Activated naive CD4-positive, alpha-beta T cell treated with anti-CD3 and anti-CD28 coated beads, Interleukin-2, amount 50 U/mL, for 72 hours (primary cell): ENCODE results near the gene OLFML2A. TPM values are rescaled to one million over a fixed set of nuclear protein-coding genes. Genes with fewer than 3 reads are reported as not detected.
A peak's percentile ranks its signal among the peaks of the same experiment; 100 is the strongest.
"Not testable (repeated sequence)": the region's sequence is repeated elsewhere in the genome, so short reads cannot be mapped to it uniquely, and the experiment has no call there.

Source experiments
- ATAC-seq, 2 donors: fragments of 150-1000 bp; cut with Tn5 transposase; 2 replicates each; pipeline ENCODE4 v1.10.0; 2021; ENCODE audit warnings: mild to moderate bottlenecking in 2 of 2, moderate library complexity in 2 of 2
- DNase-seq, 2 donors: peaks; one replicate each; pipeline ENCODE4 v3.0.0; 2021 to 2022; ENCODE audit warnings: low spot score in 2 of 2
- H3K27ac Mint-ChIP-seq, 2 donors: one replicate each; pipeline ENCODE4 v1.8.0; 2022; ENCODE audit warnings: mild to moderate bottlenecking in 2 of 2, mixed read lengths in 2 of 2
- H3K36me3 Mint-ChIP-seq, 2 donors: one replicate each; pipeline ENCODE4 v1.8.0; 2022; ENCODE audit warnings: mixed read lengths in 2 of 2
- H3K9me3 Mint-ChIP-seq, 2 donors: one replicate each; pipeline ENCODE4 v1.8.0; 2022; ENCODE audit warnings: mixed read lengths in 2 of 2
- total RNA-seq, 2 donors: library from RNA; stranded (reverse); gene quantifications; one replicate each; pipeline ENCODE4 v1.2.3, GENCODE V29; 2022

The OLFML2A gene
- total RNA-seq, 2 donors from 2014 or later: not detected

DNA sequence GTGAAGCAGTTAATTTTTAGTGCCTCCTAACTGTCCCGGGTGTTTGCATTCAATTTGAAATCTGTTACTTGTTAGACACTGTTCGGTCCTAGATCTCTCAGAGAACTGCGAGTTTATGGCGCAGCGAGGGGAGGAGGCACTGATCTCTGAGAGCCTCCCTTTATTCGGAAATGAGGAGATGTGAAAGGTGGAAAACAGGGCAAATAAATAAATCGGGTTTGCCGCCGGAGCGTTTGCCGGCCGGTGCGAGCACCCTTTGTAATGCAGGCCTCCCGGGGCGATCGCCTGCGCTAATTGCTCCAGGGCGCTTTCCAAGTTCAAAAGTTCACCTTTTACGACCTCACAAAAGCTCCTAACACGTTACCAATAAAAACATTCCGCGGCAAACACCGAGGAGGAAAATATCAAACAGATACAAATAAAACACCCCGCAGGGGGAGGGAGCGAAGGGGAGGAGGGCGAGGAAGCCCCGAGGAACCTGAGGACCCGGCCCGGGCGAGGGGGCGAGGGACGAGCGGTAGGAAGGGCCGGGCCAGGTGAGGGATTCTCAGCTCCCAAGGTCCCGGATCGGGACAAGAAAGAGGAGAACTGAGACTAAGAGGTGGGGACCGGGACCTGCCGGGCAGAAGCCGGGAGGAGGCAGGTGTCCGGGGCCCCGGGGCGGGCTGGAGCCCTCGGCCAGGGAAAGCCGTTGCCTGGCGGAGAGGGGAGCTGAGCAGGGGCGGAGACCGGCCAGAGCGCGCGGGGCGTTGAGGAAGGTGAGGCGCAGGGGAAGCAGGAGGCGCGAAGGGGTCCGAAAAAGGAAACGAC is 7.2 kb upstream of the OLFML2A start:
- Mint-ChIP-seq H3K36me3 (peaks cover 0 to 11% of the 10 kb centered on the region in 2 donors), H3K27ac (peak overlapping the region in 1 of 2 donors; percentile 57), H3K9me3 (no peaks in the 10 kb centered on the region)
- DNase-seq (no peak), ATAC-seq (no peak)

DNA sequence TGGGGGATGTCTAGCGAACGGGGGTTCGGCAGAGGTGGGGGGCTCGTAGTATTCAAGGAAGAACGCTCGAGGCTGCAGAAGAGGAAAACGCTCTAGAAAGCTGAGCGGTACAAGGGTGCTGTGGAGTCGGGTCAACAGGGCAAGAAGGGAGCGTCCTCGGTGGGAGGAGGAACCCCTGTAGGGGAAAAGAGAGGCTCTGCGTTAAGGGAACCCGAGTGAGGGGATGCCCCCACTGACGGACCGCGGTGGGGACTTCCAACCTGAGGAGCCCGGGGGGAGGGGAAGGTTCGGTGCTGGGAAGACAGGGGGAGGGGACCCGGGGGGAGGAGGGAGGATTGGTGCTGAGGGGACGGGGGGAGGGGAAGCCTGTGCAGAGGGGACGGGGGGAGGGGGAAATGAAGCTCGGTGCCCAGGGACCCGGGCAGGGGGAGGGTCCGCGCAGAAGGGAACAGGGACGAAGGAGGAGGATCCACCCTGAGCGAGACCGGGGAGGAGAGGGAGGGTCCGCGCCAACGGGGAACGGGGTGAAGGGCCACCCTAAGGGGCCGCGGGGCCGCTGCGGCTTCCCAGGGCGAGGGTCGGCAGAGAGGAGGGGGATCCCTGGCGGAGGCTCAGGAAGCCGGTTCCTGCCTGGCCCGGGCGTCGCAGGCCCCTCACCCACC is 6.4 kb upstream of the OLFML2A start:
- Mint-ChIP-seq H3K36me3 (peaks cover 0 to 11% of the 10 kb centered on the region in 2 donors), H3K9me3 (no peaks in the 10 kb centered on the region), H3K27ac (peak overlapping the region; percentile 57 to 63)
- ATAC-seq (no peak), DNase-seq (no peak)

DNA sequence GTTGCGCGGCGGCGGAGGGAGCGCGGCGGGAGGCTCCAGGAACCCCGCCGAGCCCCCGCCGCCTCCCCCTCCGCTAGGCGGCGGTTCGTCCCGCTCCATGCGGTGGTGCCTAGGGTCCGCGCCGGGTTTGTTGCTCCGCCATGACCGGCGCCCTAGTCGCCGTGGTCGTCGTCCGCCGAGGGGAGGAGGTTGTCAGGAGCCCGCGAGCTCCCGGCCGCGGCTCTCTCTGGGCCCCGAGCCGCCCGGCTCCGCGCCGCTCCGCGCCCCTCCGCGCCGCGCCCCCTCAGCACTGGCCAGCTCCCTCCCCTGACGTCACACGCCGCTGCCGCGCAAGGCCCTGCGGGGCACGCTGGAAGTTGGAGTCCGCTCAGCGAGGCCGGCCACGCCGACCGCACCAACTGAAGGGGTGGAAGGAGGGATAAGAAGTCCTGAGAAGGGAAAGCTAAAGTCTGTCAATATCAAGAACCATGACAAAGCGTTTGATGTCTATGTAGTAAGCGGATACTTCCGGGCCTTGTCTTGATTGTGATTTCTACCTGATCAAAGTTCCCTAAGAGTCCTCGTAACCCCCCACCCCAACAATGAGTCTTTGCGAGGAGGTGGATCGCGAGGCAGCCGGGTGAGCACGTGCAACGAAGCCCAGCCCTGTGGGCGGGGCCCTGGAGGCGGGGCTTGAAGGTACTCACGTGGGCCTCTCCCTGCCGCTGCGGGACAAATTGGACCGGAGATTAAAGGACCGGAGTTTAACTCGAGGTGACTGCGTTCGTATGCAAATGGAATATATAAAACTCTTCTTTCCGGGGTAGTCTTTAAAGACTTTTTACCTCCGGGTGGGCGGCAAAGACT is 5.7 kb upstream of the OLFML2A start, which contains the start of gene NR6A1:
NR6A1 (minus strand) TSS at position 291 of the 846 bp plus-strand sequence.
- peak within 1 kb of the TSS; percentile 57 to 67 for H3K27ac Mint-ChIP-seq
- ATAC-seq: peak; percentile 87 to 90
- peak; percentile 88 to 96 for DNase-seq
- H3K9me3 Mint-ChIP-seq: no peaks in the 10 kb centered on the region
- peaks cover 1 to 17% of the 10 kb centered on the region in 2 donors for H3K36me3 Mint-ChIP-seq

DNA sequence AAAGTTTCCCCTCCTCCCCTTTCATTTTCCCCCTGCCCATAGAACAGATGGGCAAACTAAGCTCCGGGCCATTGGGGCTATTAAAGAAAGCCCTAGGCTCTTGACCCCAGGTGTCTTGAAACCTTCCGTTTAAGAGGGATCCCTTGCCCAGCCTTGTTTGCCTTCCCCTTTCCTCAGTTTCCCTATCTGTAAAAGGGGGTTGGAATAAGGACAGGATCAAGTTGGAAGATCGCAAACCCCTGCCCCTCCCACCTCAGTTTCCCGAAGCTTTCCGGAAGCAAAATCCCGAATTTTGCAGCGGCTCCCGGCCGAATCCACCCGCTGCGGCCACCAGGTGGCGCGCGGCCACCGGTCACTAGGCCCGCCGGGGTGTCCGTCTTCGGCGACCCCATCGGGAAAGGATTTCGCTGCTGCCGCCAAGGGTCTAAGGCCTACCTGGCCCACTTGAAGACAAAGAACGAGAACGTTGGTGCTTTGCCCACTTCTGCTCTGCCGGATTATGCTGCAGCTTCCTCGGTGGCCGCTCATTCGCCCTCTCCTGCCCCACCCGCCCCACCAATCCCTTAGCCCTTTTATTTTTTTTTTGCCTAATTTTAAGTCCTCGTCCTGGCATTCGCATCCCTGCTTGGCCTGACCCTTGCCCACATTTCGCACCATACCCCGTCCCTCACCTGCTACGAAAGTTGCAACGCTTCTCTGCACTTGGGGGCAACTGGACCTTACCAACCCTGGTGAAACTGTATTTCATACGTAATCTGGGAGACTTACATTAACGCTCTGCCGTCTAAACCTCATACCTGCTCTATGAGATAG is 4.9 kb upstream of the OLFML2A start:
- Mint-ChIP-seq H3K36me3 (peaks cover 6 to 20% of the 10 kb centered on the region in 2 donors), H3K9me3 (no peaks in the 10 kb centered on the region), H3K27ac (peak overlapping the region in 1 of 2 donors; percentile 48)
- peak in 1 of 2 donors; percentile 54 for DNase-seq
- ATAC-seq: no peak

DNA sequence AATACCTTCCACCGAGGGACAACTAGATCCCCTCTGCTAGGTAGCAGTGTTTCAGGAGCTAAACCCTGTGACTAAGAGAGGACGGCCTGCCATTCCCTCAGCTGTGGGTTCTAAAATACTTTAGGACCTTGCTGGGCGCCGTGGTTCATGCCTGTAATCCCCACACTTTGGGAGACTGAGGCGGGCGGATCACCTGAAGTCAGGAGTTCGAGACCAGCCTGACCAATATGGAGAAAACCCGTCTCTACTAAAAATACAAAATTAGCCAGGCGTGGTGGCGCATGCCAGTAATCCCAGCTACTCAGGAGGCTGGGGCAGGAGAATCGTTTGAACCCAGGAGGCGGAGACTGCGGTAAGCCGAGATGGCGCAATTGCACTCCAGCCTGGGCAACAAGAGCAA is 4.1 kb upstream of the OLFML2A start:
- DNase-seq, H3K27ac Mint-ChIP-seq, ATAC-seq, H3K9me3 Mint-ChIP-seq: not testable (repeated sequence)
- peaks cover 6 to 20% of the 10 kb centered on the region in 2 donors for H3K36me3 Mint-ChIP-seq

DNA sequence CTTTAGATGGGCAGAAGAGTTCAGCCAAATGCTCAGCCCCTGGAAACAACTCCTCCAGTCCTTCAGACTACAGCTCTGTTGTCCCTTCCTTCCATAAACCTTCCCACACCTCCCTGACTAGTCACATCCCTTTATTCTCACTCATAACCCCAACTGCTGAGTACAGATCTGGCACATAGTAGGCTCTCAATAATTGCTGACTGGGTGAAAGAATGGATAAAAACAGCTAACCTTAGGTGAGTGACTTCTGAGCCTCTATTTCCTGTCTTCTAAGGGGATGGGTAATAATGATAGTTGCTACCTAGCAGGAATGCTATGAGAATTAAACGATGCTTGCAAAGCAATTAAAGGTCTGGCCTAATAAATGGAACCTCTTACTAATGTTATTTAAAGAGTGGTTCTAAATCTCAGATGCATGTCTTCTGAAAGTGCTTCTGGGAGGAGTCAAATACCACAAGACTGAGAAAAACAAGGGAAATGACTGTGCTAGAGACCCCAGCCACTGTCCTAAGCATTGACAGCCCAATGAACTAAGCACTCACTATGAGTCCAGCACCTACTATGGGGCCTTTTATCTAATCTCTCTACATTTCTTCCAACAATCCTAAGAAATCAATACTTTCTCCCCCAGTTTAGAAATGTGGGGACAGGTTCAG is 3.3 kb upstream of the OLFML2A start:
- H3K36me3 Mint-ChIP-seq: peaks cover 6 to 20% of the 10 kb centered on the region in 2 donors
- H3K9me3 Mint-ChIP-seq: no peaks in the 10 kb centered on the region
- no peak overlapping the region for H3K27ac Mint-ChIP-seq
- peak in 1 of 2 donors; percentile 35 for ATAC-seq
- DNase-seq: no peak

DNA sequence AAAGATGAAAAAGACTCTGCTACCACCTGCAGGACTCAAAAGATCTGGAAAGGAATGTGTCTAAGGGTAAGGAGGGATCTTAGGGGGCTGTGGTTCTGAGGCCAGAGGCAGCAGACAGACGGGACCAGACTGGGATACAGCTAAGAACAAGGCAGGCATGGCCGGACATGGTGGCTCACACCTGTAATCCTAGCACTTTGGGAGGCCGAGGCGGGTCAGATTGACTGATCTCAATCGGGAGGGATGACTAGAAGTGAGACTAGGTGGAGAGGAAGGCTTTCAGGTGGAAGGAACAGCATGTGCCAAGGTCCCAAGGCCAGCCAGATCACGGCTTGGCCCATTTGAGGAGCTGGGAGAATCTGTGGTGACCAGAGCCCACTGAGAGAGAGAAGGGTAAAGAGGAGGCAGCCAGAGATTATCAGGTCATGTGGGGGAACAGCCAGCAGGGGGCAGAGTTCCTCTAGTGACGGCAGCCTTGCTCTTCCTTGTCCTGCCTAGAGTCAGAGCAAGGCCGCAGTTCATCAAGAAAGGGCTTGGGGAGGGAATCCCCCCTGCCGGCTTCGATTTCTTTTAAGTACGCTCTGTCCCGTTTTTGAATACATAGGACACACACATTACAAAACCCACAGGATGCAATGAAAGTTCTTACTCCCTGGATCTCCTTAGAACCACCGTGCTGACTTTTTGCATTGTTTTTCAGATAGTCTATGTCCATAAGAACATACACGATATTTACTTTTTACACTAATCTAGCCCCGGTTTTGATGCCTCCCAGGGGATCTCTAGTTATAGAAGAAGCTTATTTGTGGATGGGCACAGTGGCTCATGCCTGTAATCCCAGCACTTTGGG is 2.6 kb upstream of the OLFML2A start:
- H3K27ac Mint-ChIP-seq: no peak overlapping the region
- no peaks in the 10 kb centered on the region for H3K9me3 Mint-ChIP-seq
- H3K36me3 Mint-ChIP-seq: peaks cover 6 to 14% of the 10 kb centered on the region in 2 donors
- ATAC-seq: peak; percentile 46 to 52
- peak; percentile 75 to 90 for DNase-seq

DNA sequence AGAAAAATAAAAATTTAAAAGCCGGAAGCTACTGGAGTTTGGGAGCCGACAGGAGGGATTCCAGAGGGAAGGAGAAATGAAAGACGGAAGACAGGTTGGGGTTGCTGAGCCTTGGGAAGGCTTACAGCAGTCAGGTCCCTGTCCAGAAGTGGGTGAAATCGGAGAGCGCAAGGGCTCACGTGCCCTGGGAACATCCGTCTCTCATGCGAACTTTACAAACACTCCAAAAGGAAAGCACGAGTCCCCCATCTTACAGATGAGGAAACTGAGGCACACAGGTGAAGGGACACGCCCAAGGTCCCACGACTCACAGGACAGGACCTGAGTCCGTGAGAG is 347 bp upstream of the OLFML2A start:
- no peak for ATAC-seq
- Mint-ChIP-seq H3K27ac (no peak overlapping the region), H3K9me3 (no peaks in the 10 kb centered on the region), H3K36me3 (peaks cover 6 to 10% of the 10 kb centered on the region in 2 donors)
- no peak for DNase-seq

DNA sequence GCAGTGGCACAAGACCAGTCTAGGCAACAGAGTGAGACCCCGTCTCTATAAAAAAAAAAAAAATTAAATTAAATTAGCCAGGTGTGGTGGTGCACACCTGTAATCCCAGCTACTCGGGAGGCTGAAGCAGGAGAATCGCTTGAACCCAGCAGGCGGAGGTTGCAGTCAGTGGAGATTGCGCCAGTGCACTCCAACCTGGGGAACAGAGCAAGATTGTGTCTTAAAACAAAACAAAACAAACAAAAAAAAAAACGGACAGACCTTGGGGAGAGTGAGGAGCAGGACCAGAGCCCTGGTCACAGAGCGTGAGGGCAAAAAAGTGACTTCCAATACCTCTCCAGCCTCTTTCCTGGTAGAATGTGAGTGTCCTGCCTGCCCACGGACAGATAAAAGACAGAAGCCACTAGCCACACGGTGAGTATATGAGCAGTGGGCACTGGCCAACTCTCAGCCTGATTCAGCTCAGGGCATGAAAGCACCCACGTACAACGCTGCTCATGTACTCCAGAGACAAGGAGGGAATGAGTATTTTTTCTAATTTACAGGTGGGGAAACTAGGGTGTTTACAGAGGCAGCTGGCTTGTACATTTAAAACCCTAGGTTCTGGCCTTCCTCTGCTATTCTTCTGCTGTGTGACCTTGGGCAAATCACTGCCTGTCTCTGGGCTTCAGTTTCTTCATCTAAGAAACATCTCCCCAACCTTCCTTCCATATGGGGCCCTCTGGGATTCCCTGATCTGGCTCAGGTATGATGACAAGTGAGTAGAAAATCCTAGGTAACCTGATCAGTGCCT is 1.8 kb downstream of the OLFML2A start:
- ATAC-seq (no peak), DNase-seq (peak in 1 of 2 donors; percentile 33)
- no peak overlapping the region for H3K27ac Mint-ChIP-seq
- H3K36me3 Mint-ChIP-seq: peaks cover 6 to 10% of the 10 kb centered on the region in 2 donors
- no peaks in the 10 kb centered on the region for H3K9me3 Mint-ChIP-seq

DNA sequence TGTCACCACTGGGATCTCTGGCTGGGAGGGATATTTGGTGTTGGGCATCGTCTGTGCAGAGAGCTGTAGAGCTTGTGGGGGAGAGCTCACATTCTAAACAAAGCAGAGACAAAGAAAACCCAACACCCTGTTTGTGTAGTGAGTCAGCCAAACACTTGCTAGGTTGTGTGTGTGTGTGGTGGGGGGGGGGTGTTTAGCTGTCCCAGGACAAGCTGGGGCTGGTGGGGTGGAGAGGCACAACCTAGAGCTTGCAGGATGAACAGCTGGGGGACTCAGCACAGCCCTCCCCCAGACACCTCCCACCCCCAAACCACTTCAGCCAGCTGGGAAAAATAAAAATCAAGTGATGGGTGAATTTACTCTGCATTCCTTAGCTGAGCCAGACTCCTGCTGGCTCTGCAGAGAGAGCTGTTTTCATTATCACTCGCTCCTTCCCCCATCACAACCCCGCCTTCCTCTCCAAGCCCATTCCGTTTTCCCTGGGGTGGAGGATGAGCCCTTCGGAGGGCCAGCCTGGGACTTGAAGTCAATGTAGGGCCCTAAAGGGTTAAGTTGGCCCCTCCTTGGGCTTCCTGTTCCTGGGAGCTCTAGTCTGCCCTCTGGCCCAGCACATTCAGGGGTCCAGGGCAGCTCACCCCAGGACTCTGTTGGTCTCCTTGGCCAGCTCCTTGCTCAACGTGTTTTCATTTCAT is 2.6 kb downstream of the OLFML2A start:
- ATAC-seq: no peak
- H3K27ac Mint-ChIP-seq: no peak overlapping the region
- peaks cover 6 to 10% of the 10 kb centered on the region in 2 donors for H3K36me3 Mint-ChIP-seq
- peak in 1 of 2 donors; percentile 52 for DNase-seq
- no peaks in the 10 kb centered on the region for H3K9me3 Mint-ChIP-seq

DNA sequence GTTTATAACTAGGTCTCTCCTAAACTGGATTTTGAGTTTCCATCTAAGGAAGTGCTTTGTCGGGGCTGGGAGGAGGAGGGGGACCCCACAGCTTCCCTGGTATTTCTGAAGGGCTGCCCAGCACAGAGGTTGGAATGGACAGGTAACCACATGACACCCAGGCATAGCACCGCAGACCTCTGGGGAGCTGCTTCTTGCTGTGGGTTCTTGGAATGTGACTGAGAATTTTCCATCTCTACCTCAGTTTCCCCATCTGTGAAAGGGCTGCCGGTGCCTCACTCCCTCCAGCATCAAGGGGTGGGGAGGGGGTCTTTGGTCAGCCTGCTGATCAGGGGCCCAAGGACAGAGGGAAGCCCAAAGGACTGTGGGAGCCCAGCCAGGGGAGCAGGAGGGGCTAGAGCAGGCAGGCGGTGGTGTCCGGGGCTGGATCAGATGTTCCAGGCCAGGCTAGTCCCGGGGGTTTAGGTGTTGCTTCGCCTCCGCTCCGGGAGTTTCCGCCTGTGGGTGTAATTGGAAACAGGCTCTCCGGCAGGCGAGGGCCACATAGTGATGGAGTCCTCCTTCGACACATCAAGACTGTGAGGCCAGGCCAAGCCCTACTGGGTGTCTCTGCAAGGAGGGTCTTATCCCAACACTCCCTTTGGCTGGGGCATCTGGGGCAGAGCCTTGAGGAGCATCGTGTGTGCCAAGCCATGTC is 3.3 kb downstream of the OLFML2A start:
- ATAC-seq (no peak), DNase-seq (peak in 1 of 2 donors; percentile 45)
- Mint-ChIP-seq H3K36me3 (peaks cover 6 to 10% of the 10 kb centered on the region in 2 donors), H3K27ac (no peak overlapping the region), H3K9me3 (no peaks in the 10 kb centered on the region)

DNA sequence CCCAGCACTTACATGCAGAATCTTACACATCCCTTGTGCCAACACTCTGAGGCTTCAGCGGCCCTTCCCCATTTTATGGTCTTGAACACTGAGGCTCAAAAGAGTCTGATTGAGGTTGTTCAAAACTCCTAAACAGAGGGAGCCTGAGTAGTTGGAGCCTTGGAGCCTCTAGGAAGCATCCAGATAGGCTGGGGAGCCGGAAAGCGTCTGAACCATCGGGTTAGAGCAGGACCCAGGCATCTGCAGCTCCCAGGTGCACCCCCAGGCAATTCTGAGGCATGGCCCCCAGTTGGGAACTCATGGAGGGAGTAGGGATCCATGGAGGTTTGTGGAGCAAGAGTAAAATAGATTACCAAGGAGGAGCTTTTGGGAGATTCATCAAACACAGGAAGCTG is 3.8 kb downstream of the OLFML2A start:
- H3K27ac Mint-ChIP-seq: peak overlapping the region in 1 of 2 donors; percentile 23
- H3K9me3 Mint-ChIP-seq: no peaks in the 10 kb centered on the region
- H3K36me3 Mint-ChIP-seq: peaks cover 6 to 9% of the 10 kb centered on the region in 2 donors
- DNase-seq: peak in 1 of 2 donors; percentile 20
- ATAC-seq: no peak

DNA sequence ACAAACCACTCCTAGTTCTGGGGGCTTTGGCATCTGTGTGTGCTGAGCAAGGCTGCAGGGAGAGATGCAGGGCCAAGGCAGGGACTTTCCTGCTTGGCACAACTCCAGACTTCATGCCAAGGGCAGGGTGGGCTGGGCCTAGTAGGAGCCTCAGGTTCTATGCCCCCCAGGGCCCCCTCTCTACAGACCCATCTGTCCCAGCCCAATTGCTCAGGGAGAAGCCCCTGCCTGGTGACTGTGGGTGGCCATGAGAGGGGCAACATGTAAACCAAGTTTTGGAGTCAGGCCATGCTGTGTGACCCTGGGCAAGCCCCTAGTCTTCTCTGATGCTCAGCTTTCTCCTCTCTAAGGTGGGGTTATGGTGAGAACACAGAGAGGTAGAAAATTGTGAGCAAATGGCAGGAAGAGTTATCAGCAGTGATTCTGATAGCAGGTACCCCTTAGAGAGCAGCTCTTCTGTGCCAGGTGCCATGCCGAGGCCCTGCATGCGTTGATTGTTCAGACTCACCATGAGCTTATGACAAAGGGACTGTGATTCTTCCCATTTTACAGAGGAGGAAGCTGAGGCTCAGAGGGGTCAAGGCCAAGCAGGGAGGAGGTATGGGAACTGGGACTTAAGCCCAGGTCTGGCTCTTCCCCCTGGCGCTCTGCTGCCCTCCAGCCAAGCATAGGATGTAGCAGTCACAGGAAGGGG is 5.2 kb downstream of the OLFML2A start:
- H3K27ac Mint-ChIP-seq: no peak overlapping the region
- no peaks in the 10 kb centered on the region for H3K36me3 Mint-ChIP-seq
- H3K9me3 Mint-ChIP-seq: no peaks in the 10 kb centered on the region
- no peak for ATAC-seq
- DNase-seq: peak in 1 of 2 donors; percentile 16
